Effector memory CD4-positive, alpha-beta T cell (primary cell): ENCODE measurements around the gene TMSB15A.
"Not testable (repeated sequence)": the region's sequence is repeated elsewhere in the genome, so short reads cannot be mapped to it uniquely, and the experiment has no call there.

Experiments
- DNase-seq, 3 donors: peaks; one replicate each; pipeline ENCODE4 v3.0.0-alpha.2; 2020
- H3K27ac ChIP-seq: 2 replicates; pipeline ENCODE4 v1.7.0; 2013; ENCODE audit warnings: mild to moderate bottlenecking, low read length, moderate library complexity; ENCODE audit not compliant: insufficient read depth, poor library complexity, severe bottlenecking
- H3K27me3 ChIP-seq: replicated peaks from 2 replicates; pipeline ENCODE4 v1.7.0; 2013; ENCODE audit warnings: mild to moderate bottlenecking, low read length; ENCODE audit not compliant: insufficient read depth, control insufficient read depth, poor library complexity, severe bottlenecking
- H3K36me3 ChIP-seq: 2 replicates; pipeline ENCODE4 v1.7.0; 2013; ENCODE audit warnings: mild to moderate bottlenecking, low read length, moderate library complexity; ENCODE audit not compliant: control insufficient read depth, insufficient read depth
- H3K4me1 ChIP-seq: 2 replicates; pipeline ENCODE4 v1.7.0; 2013; ENCODE audit warnings: low read length, mild to moderate bottlenecking; ENCODE audit not compliant: control insufficient read depth, insufficient read depth, poor library complexity, severe bottlenecking
- H3K4me3 ChIP-seq: 2 replicates; pipeline ENCODE4 v1.7.0; 2013; ENCODE audit warnings: low read length, low read depth, mild to moderate bottlenecking; ENCODE audit not compliant: insufficient read depth, poor library complexity, severe bottlenecking
- H3K9me3 ChIP-seq: 2 replicates; pipeline ENCODE4 v1.7.0; 2013; ENCODE audit warnings: mild to moderate bottlenecking, low read length, moderate library complexity; ENCODE audit not compliant: control insufficient read depth
- total RNA-seq, 3 donors: gene quantifications; one replicate each; lab custom pipeline; 2026; lab: John Stamatoyannopoulos, UW

The TMSB15A gene
- total RNA-seq: 0 reads per million in 3 donors

DNA sequence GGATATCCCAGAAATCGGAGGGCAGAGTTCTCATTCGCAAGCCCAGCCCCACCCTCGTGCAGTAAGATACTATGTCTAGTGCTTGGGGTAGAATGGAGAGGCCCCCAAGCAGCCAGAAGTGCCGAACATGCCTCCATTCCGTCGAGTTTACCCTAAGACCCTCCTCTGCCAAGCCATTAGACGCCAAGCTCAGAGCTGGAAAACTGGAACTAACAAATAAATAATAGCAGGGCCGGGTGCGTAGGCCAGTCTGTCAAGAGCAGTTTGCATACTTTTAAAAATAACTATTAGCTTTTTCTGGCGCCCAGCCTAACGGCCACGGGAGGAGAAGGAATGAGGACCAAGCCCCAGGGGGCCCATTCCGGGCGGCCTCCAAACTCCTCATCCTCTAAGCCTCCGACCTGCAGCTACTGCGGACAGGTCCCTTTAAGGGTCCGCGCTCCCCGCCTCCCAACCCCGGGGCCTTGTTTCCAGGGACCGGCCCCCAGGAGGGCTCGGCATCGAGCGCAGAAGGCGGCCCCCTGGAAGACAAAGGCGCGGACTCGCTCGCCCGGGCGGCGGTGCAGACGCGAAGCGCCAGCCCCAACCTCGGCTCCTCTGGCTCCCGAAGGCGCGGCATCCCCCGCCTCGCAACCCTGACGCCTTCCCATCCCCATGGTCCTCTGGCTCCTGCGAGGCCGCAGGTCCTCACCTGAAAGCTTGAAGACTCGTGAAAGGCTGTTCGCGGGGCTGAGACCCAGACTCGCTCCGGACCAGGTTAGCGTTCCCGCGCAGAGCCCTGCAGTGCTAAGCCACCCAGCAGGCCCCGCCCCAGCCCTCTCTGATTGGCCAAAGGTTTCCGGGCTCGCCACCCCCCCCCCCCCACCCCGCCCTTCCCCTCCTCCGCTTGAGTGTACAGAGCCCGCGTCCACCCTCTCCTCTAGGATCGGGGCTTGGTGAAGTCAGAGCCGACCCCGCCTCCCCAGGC is at the start of gene TMSB15A:
Gene TMSB15A (minus strand): TSS at position 765 of the 967 bp plus-strand sequence.
- Histone ChIP-seq H3K4me1 (peaks cover 5% of the 10 kb centered on the region), H3K36me3 (no peaks in the 10 kb centered on the region), H3K9me3 (no peaks in the 10 kb centered on the region), H3K27ac (no peak within 1 kb of the TSS), H3K4me3 (peak within 1 kb of the TSS; percentile 29), H3K27me3 (no peaks in the 10 kb centered on the region)
- DNase-seq: peak; percentile 6 to 31 (median 11)

DNA sequence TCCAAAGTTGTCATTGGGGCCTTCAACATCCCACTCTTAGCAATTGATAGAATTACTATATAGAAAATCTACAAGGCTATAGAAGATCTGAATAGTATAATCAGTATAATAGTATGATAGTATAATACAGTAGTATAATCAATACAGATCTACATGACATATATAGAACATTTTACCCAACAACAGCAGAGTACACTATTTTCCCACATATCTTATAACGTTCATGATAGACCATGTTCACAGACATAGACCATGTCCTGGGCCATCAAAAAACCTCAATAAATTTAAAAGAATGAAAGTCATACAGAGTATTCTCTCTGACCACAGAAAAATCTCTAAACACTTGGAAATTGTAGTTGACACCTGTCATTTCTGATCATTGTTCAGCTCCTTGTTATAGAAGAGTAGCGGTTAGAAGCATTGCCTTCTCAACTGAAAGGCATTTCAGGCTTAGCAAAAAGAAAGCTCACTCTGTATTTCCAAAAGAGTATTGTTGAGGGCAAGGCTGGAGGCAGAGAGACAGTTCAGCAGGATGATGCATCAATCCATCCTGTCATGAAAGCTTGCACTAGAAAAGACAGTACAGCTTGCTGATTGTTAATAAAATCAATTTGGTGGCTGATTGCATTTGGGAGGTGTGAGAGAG is 44.0 kb upstream of the TMSB15A start:
- Histone ChIP-seq H3K36me3 (no peaks in the 10 kb centered on the region), H3K27ac (no peak overlapping the region)

DNA sequence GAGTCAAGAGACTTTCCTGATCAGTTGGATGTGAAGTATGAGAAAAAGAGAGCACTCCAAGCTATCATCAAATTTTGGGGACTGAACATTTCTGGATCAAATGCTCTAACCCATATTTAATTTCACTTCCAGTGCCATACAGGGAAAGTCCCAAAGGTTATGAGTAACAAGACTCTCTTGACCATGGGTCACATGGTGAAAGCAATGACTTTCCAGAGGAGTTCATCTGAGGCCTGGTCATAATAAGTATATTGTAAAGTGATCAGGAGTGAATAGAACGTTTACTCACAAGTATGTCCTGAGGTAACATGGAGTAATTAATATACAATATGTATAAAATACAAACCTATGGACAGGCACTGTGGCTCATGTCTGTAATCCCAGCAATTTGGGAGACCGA is 42.1 kb upstream of the TMSB15A start:
- H3K36me3 ChIP-seq: no peaks in the 10 kb centered on the region
- no peak for DNase-seq
- H3K4me3 ChIP-seq: no peak overlapping the region
- H3K4me1 ChIP-seq: no peaks in the 10 kb centered on the region
- no peak overlapping the region for H3K27ac ChIP-seq
- H3K9me3 ChIP-seq: no peaks in the 10 kb centered on the region
- no peaks in the 10 kb centered on the region for H3K27me3 ChIP-seq

More for the DNA sequence above, 44.0 kb upstream of the TMSB15A start:
- no peaks in the 10 kb centered on the region for H3K4me1 ChIP-seq
- no peak overlapping the region for H3K4me3 ChIP-seq
- no peaks in the 10 kb centered on the region for H3K27me3 ChIP-seq
- H3K9me3 ChIP-seq: no peaks in the 10 kb centered on the region
- DNase-seq: no peak

DNA sequence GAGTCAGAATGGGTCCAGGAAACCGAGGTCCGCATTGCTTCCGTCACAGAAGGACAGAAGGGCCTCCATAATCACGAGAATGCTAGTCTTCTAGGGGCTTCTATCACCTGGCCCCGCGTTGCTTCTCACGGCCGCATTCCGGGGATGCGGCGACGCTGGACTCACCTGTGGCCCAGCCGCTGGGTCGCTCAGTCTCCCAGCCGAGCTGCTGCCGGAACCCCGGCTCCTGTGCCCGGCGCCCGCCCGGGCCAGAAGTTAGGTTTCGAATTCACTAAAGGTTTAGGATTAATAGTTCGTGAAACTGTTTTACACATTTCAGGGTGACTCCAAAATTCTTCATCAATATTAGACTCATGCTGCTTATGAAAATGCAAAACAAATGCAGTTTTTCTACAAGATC is 31.7 kb upstream of the TMSB15A start:
- Histone ChIP-seq H3K9me3 (no peaks in the 10 kb centered on the region), H3K27me3 (no peaks in the 10 kb centered on the region), H3K4me3 (no peak overlapping the region), H3K27ac (no peak overlapping the region), H3K4me1 (no peaks in the 10 kb centered on the region), H3K36me3 (no peaks in the 10 kb centered on the region)
- DNase-seq: no peak

DNA sequence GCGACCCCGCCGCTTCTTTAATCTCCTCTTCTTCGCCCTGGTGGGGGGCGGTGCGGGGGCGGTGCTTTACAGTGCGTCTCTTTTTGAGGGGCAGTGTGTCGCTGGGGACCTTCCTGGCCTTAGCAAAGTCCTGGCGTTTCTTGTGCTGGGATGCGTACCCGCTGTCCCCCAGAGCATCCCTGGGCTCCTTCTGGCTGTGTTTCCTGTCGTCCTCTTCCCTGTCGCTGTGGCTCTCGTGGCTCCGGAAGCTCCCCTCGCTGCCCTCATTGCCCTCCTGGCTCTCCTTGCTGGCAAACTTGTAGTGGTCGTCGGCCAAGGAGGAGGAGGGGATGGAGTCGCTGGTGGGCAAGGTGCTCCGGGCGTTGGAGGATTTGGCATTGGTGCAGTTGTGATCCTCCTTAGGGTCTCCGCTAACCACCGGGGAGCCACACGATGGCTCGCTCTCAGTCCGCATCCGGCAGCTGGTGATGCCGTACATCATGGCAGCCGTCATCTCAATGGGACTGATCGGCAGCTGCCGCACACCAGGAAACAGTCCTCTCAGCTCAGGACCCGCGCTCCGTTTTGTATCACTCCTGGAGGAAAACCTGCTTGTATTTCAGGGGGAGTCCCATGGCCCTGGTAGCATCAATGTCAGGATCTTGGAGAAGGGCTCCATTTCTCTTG is 30.4 kb upstream of the TMSB15A start:
- Histone ChIP-seq H3K36me3 (no peaks in the 10 kb centered on the region), H3K27me3 (no peaks in the 10 kb centered on the region), H3K9me3 (no peaks in the 10 kb centered on the region), H3K4me3 (no peak overlapping the region), H3K27ac (no peak overlapping the region), H3K4me1 (no peaks in the 10 kb centered on the region)
- DNase-seq: no peak

DNA sequence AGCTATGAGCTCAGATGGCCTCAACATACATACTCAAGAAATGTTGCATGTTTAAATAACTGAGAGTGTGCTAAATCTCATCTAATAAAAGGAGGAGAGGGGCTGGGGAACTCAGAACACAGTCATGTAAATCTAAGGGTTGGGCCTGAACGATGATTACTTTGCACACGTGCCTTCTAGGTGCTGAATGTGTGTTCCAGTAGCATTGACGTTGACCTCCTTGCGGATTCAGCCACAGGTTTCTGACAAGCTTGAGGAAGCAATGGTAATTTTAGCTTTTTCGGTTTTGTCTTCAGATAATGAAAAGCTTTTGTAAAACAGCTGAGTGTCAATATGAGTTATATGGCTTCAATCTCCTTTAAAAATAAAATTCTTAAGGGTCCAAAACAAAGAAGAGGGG is 29.6 kb upstream of the TMSB15A start:
- H3K36me3 ChIP-seq, H3K27ac ChIP-seq, H3K27me3 ChIP-seq, H3K4me3 ChIP-seq, H3K4me1 ChIP-seq, H3K9me3 ChIP-seq, DNase-seq: not testable (repeated sequence)

DNA sequence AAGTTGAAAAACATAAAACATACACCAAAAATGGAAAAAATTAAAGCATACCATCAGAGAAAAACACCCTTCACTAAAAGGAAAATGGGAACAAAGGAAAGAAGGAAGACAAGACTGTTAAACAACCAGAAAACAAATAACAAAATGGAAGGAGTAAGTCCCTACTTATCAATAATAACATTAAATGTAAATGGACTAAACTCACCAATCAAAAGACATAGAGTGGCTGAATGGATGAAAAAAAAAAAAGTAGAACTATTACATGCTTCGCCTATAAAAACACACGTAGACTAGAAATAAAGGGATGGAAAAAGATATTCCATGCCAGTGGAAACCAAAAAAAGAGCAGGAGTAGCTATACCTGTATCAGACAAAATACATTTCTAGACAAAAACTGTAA is 19.4 kb upstream of the TMSB15A start:
- no peaks in the 10 kb centered on the region for H3K4me1 ChIP-seq
- DNase-seq: no peak
- H3K9me3 ChIP-seq: no peaks in the 10 kb centered on the region
- no peaks in the 10 kb centered on the region for H3K27me3 ChIP-seq
- no peaks in the 10 kb centered on the region for H3K36me3 ChIP-seq
- no peak overlapping the region for H3K4me3 ChIP-seq
- H3K27ac ChIP-seq: no peak overlapping the region

DNA sequence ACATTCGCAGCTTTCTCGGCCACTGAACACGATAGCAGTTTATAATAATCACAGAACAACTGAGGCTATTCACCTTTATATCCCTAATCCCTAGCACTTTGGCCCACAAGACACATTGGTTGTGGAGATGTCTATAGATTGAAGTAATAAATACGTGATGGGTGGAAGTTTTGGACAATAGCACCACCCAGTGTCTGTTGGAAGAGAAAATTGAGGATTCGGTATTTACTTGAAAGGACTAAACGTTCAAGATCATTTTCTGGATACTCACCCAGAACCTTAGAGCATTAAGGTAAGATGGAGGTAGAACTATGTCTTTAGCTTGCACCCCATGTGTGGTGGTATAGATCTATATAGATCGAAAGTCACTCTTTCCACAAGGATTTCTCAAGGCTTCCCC is 787 bp upstream of the TMSB15A start:
- H3K27me3 ChIP-seq: no peaks in the 10 kb centered on the region
- no peaks in the 10 kb centered on the region for H3K36me3 ChIP-seq
- no peaks in the 10 kb centered on the region for H3K9me3 ChIP-seq
- H3K4me3 ChIP-seq: no peak overlapping the region
- no peak for DNase-seq
- peaks cover 5% of the 10 kb centered on the region for H3K4me1 ChIP-seq
- no peak overlapping the region for H3K27ac ChIP-seq

DNA sequence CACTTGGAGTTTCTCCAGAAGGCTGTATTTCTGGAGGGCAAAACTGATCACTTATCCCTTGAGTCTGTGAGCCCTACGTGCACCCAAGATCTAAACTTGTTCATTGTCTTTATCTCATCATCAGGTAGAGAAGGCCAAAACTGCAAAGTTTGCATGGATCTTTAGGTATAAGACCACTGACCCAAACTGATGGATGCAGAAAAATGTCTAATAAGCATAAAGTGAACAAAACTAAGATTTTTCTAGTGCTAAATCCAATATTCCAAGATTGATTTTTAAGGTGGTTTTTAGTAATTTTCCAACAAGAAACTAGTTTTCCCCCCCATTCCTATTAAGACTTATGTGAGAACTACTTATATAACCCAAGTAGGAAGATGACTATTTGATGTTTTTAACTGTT is 2.0 kb downstream of the TMSB15A start:
- no peak for DNase-seq
- no peak overlapping the region for H3K27ac ChIP-seq
- H3K36me3 ChIP-seq: no peaks in the 10 kb centered on the region
- H3K4me3 ChIP-seq: no peak overlapping the region
- no peaks in the 10 kb centered on the region for H3K27me3 ChIP-seq
- peaks cover 5% of the 10 kb centered on the region for H3K4me1 ChIP-seq
- H3K9me3 ChIP-seq: no peaks in the 10 kb centered on the region

DNA sequence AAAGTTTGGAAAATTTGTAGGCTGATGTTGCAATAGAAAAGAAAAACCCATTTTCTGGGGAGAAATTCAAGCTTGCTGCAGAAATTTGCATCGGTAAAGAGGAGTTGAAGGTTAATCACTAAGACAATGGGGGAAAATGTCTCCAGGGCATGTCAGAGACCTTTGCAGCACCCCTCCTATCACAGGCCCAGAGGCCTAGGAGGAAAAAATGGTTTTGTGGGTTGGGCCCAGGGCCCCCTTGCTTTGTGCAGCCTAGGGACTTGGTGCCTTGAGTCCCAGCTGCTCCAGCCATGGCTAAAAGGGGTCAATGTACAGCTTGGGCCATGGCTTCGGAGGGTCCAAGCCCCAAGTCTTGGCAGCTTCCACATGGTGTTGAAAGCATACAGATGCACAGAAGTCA is 17.8 kb downstream of the TMSB15A start:
- Histone ChIP-seq H3K4me3 (no peak overlapping the region), H3K27ac (no peak overlapping the region), H3K4me1 (no peaks in the 10 kb centered on the region), H3K9me3 (no peaks in the 10 kb centered on the region), H3K27me3 (no peaks in the 10 kb centered on the region), H3K36me3 (no peaks in the 10 kb centered on the region)
- DNase-seq: no peak
